Mesothelial cell of epicardium (in vitro differentiated cells): Measurements from ENCODE around the gene ALDH3A2. TPM values are rescaled to one million over a fixed set of nuclear protein-coding genes. Genes with fewer than 3 reads are reported as not detected.
"Not testable (repeated sequence)": the region's sequence is repeated elsewhere in the genome, so short reads cannot be mapped to it uniquely, and the experiment has no call there.

Source experiments
- DNase-seq, 2 experiments: peaks; one replicate each; pipeline ENCODE4 v3.0.0; 2021; ENCODE audit warnings: low spot score in 2 of 2; ENCODE audit not compliant: unreplicated experiment in 2 of 2
- H3K27ac Mint-ChIP-seq: 2 replicates; pipeline ENCODE4 v1.8.0; 2021; ENCODE audit warnings: mixed read lengths
- H3K27me3 Mint-ChIP-seq: 2 replicates; pipeline ENCODE4 v1.8.0; 2021; ENCODE audit warnings: low read depth, mixed read lengths
- H3K36me3 Mint-ChIP-seq: 2 replicates; pipeline ENCODE4 v1.8.0; 2021; ENCODE audit warnings: mixed read lengths
- H3K4me1 Mint-ChIP-seq: 2 replicates; pipeline ENCODE4 v1.8.0; 2021; ENCODE audit warnings: mixed read lengths
- H3K4me3 Mint-ChIP-seq: 2 replicates; pipeline ENCODE4 v1.8.0; 2021; ENCODE audit warnings: mild to moderate bottlenecking, moderate library complexity, mixed read lengths
- H3K9me3 Mint-ChIP-seq: 2 replicates; pipeline ENCODE4 v1.8.0; 2021; ENCODE audit warnings: mixed read lengths
- CTCF ChIP-seq: fragments of 200-600 bp; sonication (generic); IDR thresholded peaks from one replicate; pipeline ENCODE4 v1.5.0; 2021; ENCODE audit warnings: antibody characterized with exemption; ENCODE audit not compliant: unreplicated experiment
- total RNA-seq: library from RNA; stranded (reverse); gene quantifications from 3 replicates; pipeline ENCODE4 v1.2.1, GENCODE V29; 2021

ALDH3A2 gene
- total RNA-seq, 1 donor from 2014 or later, result 78.4 TPM

- H3K27me3 Mint-ChIP-seq, result no peaks in the 10 kb centered on the region
- no peaks in the 10 kb centered on the region for H3K9me3 Mint-ChIP-seq
- no peak for DNase-seq
- no peak overlapping the region for H3K4me3 Mint-ChIP-seq
- H3K36me3 Mint-ChIP-seq, result peaks cover 48% of the 10 kb centered on the region
- H3K4me1 Mint-ChIP-seq, result peaks cover 12% of the 10 kb centered on the region
- no peak overlapping the region for H3K27ac Mint-ChIP-seq
- no peak for TF ChIP-seq CTCF
Observed at GRCh38 chr17:19673623-19674022, 25.1 kb downstream of the ALDH3A2 start.

- Mint-ChIP-seq H3K4me1 (peaks cover 10% of the 10 kb centered on the region), H3K36me3 (peaks cover 42% of the 10 kb centered on the region)
- DNase-seq, result no peak
Observed at GRCh38 chr17:19676896-19677295, 28.3 kb downstream of the ALDH3A2 start.

GRCh38 chr17:19677736-19678379 lies 29.3 kb downstream of the ALDH3A2 start:
- Mint-ChIP-seq H3K9me3 (no peaks in the 10 kb centered on the region), H3K4me3 (no peak overlapping the region), H3K27ac (no peak overlapping the region), H3K4me1 (peaks cover 3% of the 10 kb centered on the region), H3K27me3 (no peaks in the 10 kb centered on the region), H3K36me3 (peaks cover 35% of the 10 kb centered on the region)
- DNase-seq, result no peak
- no peak for TF ChIP-seq CTCF

More at GRCh38 chr17:19676896-19677295, 28.3 kb downstream of the ALDH3A2 start:
- no peak for TF ChIP-seq CTCF
- H3K9me3 Mint-ChIP-seq, result no peaks in the 10 kb centered on the region
- no peaks in the 10 kb centered on the region for H3K27me3 Mint-ChIP-seq
- H3K27ac Mint-ChIP-seq, result peak overlapping the region; percentile 58
- no peak overlapping the region for H3K4me3 Mint-ChIP-seq

GRCh38 chr17:19678581-19679453 lies 30.3 kb downstream of the ALDH3A2 start:
- DNase-seq, result no peak
- H3K36me3 Mint-ChIP-seq, result peaks cover 35% of the 10 kb centered on the region
- no peak overlapping the region for H3K4me3 Mint-ChIP-seq
- H3K9me3 Mint-ChIP-seq, result no peaks in the 10 kb centered on the region
- H3K27me3 Mint-ChIP-seq, result no peaks in the 10 kb centered on the region
- H3K4me1 Mint-ChIP-seq, result peaks cover 3% of the 10 kb centered on the region
- TF ChIP-seq CTCF, result no peak
- H3K27ac Mint-ChIP-seq, result no peak overlapping the region

- Mint-ChIP-seq H3K27me3 (no peaks in the 10 kb centered on the region), H3K4me3 (no peak overlapping the region), H3K27ac (no peak overlapping the region), H3K4me1 (no peaks in the 10 kb centered on the region), H3K9me3 (peaks cover 18% of the 10 kb centered on the region), H3K36me3 (peaks cover 35% of the 10 kb centered on the region)
- DNase-seq, result no peak
- TF ChIP-seq CTCF, result no peak
Observed at GRCh38 chr17:19683117-19683516, 34.6 kb downstream of the ALDH3A2 start.

GRCh38 chr17:19684909-19685580 lies 36.5 kb downstream of the ALDH3A2 start:
- DNase-seq, H3K27ac Mint-ChIP-seq, H3K4me1 Mint-ChIP-seq: not testable (repeated sequence)

More at GRCh38 chr17:19684909-19685580, 36.5 kb downstream of the ALDH3A2 start:
- not testable (repeated sequence) for H3K4me3 Mint-ChIP-seq, H3K27me3 Mint-ChIP-seq
- Mint-ChIP-seq H3K36me3 (peaks cover 29% of the 10 kb centered on the region), H3K9me3 (peaks cover 27% of the 10 kb centered on the region)
